K562 treated with DMSO at 1 percent for 24 hours (cell line): ENCODE measurements around the gene PCDHAC1. TPM values are rescaled to one million over a fixed set of nuclear protein-coding genes. Genes with fewer than 3 reads are reported as not detected.

ENCODE experiments used
- total RNA-seq: library from RNA; unstranded; fragments of 300-600 nt; gene quantifications from 2 replicates; pipeline ENCODE4 v1.2.3, GENCODE V29; 2022; ENCODE audit warnings: low read depth; ENCODE audit not compliant: insufficient read depth

PCDHAC1 gene, protein sequence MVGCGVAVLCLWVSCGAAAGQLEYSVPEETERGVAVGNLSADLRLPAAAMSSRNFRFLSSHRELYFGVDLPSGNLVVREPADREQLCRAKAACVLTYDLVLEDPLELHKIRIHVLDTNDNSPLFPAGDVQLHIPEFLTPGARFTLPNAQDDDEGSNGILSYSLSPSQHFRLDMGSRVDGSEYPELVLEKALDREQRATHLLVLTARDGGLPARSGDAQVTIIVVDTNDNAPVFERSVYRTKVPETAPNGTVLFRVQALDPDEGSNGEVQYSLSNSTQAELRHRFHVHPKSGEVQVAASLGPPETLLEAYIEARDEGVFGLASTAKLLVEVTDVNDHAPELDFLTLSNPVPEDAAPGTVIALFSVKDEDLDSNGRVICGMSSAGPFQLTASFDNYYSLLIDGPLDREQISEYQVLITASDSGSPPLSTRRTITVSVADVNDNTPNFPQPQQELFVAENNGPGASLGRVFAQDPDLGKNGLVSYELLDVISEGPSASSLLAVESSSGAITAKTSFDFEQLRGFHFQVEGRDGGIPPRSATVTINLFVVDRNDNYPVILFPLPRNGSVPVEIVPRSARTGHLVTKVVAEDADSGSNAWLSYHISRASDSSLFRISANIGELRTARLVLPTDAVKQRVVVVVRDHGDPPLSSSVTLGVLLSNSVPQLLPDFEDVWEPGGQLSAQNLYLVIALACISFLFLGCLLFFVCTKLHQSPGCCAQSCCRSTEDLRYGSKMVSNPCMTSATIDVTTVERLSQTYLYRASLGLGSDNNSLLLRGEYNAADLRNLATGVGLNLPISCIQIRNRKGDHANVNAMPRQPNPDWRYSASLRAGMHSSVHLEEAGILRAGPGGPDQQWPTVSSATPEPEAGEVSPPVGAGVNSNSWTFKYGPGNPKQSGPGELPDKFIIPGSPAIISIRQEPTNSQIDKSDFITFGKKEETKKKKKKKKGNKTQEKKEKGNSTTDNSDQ
- total RNA-seq: not detected in 2 replicates

DNA sequence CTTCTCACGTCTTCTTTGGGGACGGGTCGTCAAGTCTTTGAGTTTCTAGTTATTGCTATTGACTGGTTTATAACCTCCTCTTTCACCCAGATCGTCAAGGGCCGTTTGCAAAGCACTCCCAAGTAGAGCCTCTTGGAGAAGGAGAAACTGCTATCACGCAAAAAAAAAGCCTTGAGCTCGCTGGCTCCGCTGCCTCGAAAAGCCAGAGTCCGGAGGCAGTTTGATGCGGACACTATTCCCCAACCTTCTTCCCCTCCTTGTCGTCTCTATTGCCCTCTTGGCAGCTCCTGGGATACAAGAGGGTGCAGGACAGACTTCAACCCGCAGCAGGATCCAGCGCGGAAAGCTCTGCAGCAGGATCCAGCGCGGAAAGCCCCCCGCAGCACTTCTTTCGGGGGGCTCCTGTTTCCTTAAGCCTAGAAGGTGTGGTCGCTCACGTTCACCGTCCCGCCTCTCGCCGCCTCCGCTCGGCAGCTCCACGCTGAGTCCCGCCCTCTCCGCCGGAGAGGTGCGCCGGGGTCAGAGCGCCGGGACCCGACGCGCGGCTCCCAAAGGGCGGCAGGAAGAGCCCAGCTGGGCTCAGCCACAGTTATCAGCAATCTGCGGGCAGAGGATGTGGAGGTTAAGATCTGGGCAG is at the start of gene PCDHAC1:
PCDHAC1 (plus strand) TSS at position 494 of the 637 bp plus-strand sequence. CDS start 594 bp downstream, outside the sequence.

DNA sequence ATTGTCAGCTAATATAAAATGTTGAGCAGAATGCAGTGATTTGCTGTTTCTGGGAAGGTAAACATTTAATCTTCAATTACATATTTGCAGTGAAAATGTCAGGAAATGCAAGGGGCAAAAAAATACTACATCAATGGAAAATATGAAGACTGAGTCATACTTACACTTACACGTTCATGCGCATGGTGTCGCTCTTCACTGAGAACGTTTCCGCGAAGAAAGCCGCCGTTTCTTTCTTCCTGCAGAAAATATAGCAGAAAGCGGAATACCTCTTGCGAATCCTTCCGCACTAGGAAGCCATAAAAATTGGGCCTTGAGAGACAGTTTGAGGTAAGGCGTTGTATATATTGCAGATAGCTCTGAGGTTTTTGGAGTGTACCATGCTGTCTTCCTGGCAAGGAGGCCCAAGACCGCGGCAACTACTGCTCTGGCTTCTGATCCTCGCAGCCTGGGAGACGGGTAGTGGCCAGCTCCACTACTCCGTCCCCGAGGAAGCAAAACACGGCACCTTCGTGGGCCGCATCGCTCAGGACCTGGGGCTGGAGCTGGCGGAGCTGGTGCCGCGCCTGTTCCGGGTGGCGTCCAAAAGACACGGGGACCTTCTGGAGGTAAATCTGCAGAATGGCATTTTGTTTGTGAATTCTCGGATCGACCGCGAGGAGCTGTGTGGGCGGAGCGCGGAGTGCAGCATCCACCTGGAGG is 44.1 kb upstream of the PCDHAC1 start, which contains the start of gene PCDHA13:
PCDHA13 (plus strand) TSS at position 236 of the 702 bp plus-strand sequence; CDS start at position 381, 145 bp downstream.

DNA sequence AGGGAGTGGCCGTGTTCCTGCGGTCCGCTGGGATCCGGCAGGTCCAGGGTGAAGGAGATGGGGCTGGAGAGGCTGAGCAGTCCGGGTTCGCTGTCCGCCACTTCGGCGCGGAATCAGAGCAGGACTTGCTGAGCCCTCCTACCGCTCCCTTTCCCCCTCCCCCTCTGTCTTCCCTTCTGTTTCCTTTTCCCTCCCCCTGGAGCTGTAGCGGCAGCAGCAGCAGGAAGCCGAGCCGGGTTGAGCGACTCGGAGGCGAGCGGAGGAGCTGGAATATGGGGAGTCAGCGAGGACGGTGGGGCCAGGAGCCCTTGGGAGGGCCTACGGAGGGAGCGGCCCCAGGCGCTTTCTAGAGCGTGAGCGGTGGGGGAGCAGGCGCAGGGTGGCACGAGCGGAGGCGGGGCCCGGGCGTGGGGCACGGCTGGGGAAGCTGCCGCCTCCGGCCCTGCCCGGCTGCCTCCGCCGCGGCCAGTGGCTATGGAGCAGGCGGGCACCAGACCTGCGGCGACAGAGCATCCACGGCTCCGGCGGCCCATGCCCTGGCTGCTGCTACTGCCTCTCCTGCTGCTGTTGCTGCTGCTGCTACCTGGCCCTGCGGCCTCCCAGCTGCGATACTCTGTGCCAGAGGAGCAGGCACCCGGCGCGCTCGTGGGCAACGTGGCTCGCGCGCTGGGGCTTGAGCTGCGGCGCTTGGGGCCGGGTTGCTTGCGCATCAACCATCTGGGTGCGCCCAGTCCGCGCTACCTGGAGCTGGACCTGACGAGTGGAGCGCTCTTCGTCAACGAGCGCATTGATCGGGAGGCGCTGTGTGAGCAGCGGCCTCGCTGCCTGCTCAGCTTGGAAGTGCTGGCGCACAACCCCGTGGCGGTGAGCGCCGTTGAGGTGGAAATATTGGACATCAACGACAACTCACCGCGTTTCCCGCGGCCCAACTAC is 40.5 kb downstream of the PCDHAC1 start, which contains the start of gene PCDHAC2:
PCDHAC2 (plus strand) TSS at position 184 of the 933 bp plus-strand sequence; CDS start at position 475, 291 bp downstream.

Other genes with a start within 250 kb of the PCDHAC1 start
- 63.3 and 68.0 TPM in 2 replicates for gene HARS1, start 234.9 kb upstream of the PCDHAC1 start, total RNA-seq
- 19.8 and 20.5 TPM in 2 replicates for gene HARS2, start 234.8 kb upstream of the PCDHAC1 start, total RNA-seq
- 44.2 and 45.1 TPM in 2 replicates for gene ZMAT2, start 225.9 kb upstream of the PCDHAC1 start, total RNA-seq
- not detected in 2 replicates for gene PCDHA1, start 140.2 kb upstream of the PCDHAC1 start, total RNA-seq
- gene PCDHA2, start 131.4 kb upstream of the PCDHAC1 start, total RNA-seq: not detected in 2 replicates
- not detected in 2 replicates for gene PCDHA3, start 125.2 kb upstream of the PCDHAC1 start, total RNA-seq
- not detected in 2 replicates for gene PCDHA4, start 119.2 kb upstream of the PCDHAC1 start, total RNA-seq
- 0.13 TPM in 1 of 2 replicates, not detected in the other for gene PCDHA5, start 104.7 kb upstream of the PCDHAC1 start, total RNA-seq
- gene PCDHA6, start 98.3 kb upstream of the PCDHAC1 start, total RNA-seq: not detected in 2 replicates
- gene PCDHA7, start 92.0 kb upstream of the PCDHAC1 start, total RNA-seq: not detected in 2 replicates
- not detected in 2 replicates for gene PCDHA8, start 85.1 kb upstream of the PCDHAC1 start, total RNA-seq
- gene PCDHA9, start 77.9 kb upstream of the PCDHAC1 start, total RNA-seq: not detected in 2 replicates
- gene PCDHA10, start 70.4 kb upstream of the PCDHAC1 start, total RNA-seq: not detected in 2 replicates
- not detected in 2 replicates for gene PCDHA11, start 57.3 kb upstream of the PCDHAC1 start, total RNA-seq
- gene PCDHA12, start 51.0 kb upstream of the PCDHAC1 start, total RNA-seq: not detected in 2 replicates
- not detected in 2 replicates for gene PCDHA13, start 44.2 kb upstream of the PCDHAC1 start, total RNA-seq
- gene PCDHAC2, start 40.2 kb downstream of the PCDHAC1 start, total RNA-seq: not detected in 2 replicates
- gene PCDHB1, start 125.1 kb downstream of the PCDHAC1 start, total RNA-seq: not detected in 2 replicates
- gene PCDHB2, start 168.3 kb downstream of the PCDHAC1 start, total RNA-seq: 0.44 and 0.59 TPM in 2 replicates
- 0.31 and 0.35 TPM in 2 replicates for gene PCDHB3, start 174.2 kb downstream of the PCDHAC1 start, total RNA-seq
- gene PCDHB4, start 195.5 kb downstream of the PCDHAC1 start, total RNA-seq: 0.08 TPM in 1 of 2 replicates, not detected in the other
- 0.23 TPM in 1 of 2 replicates, not detected in the other for gene PCDHB5, start 208.9 kb downstream of the PCDHAC1 start, total RNA-seq
- not detected in 2 replicates for gene PCDHB6, start 223.8 kb downstream of the PCDHAC1 start, total RNA-seq
- 0.06 TPM in 1 of 2 replicates, not detected in the other for gene PCDHB7, start 246.3 kb downstream of the PCDHAC1 start, total RNA-seq